GM23338 (cell line): ENCODE data around the gene PRM3. TPM values are rescaled to one million over a fixed set of nuclear protein-coding genes. Genes with fewer than 3 reads are reported as not detected.

ENCODE experiments used
- ATAC-seq: fragments of 200-7000 bp; cut with Tn5 transposase; 3 replicates; pipeline ENCODE4 v1.9.1; 2020
- DNase-seq: peaks from one replicate; pipeline ENCODE4 v3.0.0-alpha.2; 2015; ENCODE audit warnings: low spot score
- H2AFZ ChIP-seq: fragments of 200-600 bp; sonication (generic); 2 replicates; pipeline ENCODE4 v1.8.0; 2016; ENCODE audit warnings: antibody characterized with exemption, mild to moderate bottlenecking, moderate library complexity
- H3F3A ChIP-seq: fragments of 200-600 bp; sonication (generic); replicated peaks from 2 replicates; pipeline ENCODE4 v1.8.0; 2017; ENCODE audit warnings: antibody characterized with exemption, mixed run types, low read depth
- H3K27ac ChIP-seq: fragments of 200-600 bp; sonication (generic); 2 replicates; pipeline ENCODE4 v1.6.1; 2016; ENCODE audit warnings: low read depth
- H3K27me3 ChIP-seq: fragments of 200-600 bp; sonication (generic); 2 replicates; pipeline ENCODE4 v1.8.0; 2016; ENCODE audit warnings: mild to moderate bottlenecking, mixed run types, moderate library complexity; ENCODE audit not compliant: insufficient read depth
- H3K36me3 ChIP-seq: fragments of 200-600 bp; sonication (generic); 2 replicates; pipeline ENCODE4 v1.8.0; 2016; ENCODE audit warnings: mild to moderate bottlenecking; ENCODE audit not compliant: insufficient read depth
- H3K4me1 ChIP-seq: fragments of 200-600 bp; sonication (generic); 2 replicates; pipeline ENCODE4 v1.8.0; 2016; ENCODE audit warnings: mild to moderate bottlenecking, moderate library complexity; ENCODE audit not compliant: insufficient read depth
- H3K4me2 ChIP-seq: fragments of 200-600 bp; sonication (generic); 2 replicates; pipeline ENCODE4 v1.7.1; 2017; ENCODE audit warnings: mixed run types
- H3K4me3 ChIP-seq: fragments of 200-600 bp; sonication (generic); 2 replicates; pipeline ENCODE4 v1.6.1; 2016; ENCODE audit warnings: mixed run types
- H3K79me2 ChIP-seq: fragments of 200-600 bp; sonication (generic); replicated peaks from 2 replicates; pipeline ENCODE4 v1.8.0; 2017; ENCODE audit warnings: mild to moderate bottlenecking; ENCODE audit not compliant: insufficient read depth
- H3K9me2 ChIP-seq: fragments of 200-600 bp; sonication (generic); 2 replicates; pipeline ENCODE4 v1.8.0; 2017; ENCODE audit not compliant: insufficient read depth
- H4K20me1 ChIP-seq: fragments of 200-600 bp; sonication (generic); replicated peaks from 2 replicates; pipeline ENCODE4 v1.8.0; 2017; ENCODE audit warnings: mild to moderate bottlenecking; ENCODE audit not compliant: insufficient read depth
- H3K27ac Mint-ChIP-seq: 2 replicates; pipeline ENCODE4 v1.8.0; 2020; ENCODE audit warnings: inconsistent platforms, mild to moderate bottlenecking, moderate library complexity, mixed read lengths
- H3K27me3 Mint-ChIP-seq: 3 replicates; pipeline ENCODE4 v1.8.0; 2022; ENCODE audit warnings: low read depth, mild to moderate bottlenecking, moderate library complexity, mixed read lengths, inconsistent platforms; ENCODE audit not compliant: insufficient read depth, poor library complexity
- H3K36me3 Mint-ChIP-seq: 3 replicates; pipeline ENCODE4 v1.8.0; 2021; ENCODE audit warnings: low read depth, mild to moderate bottlenecking, inconsistent platforms, moderate library complexity, mixed read lengths
- H3K4me1 Mint-ChIP-seq: 3 replicates; pipeline ENCODE4 v1.8.0; 2020; ENCODE audit warnings: mild to moderate bottlenecking, inconsistent platforms, mixed read lengths
- H3K4me3 Mint-ChIP-seq: 3 replicates; pipeline ENCODE4 v1.8.0; 2021; ENCODE audit warnings: moderate library complexity, mild to moderate bottlenecking, inconsistent platforms, mixed read lengths
- H3K9me3 Mint-ChIP-seq: 3 replicates; pipeline ENCODE4 v1.8.0; 2020; ENCODE audit warnings: moderate library complexity, mild to moderate bottlenecking, inconsistent platforms, mixed read lengths
- CREB1 ChIP-seq: fragments of 250-450 bp; sonication (Bioruptor Pico); IDR thresholded peaks from 2 replicates; pipeline ENCODE4 v1.5.0; 2020; ENCODE audit warnings: low read depth, mild to moderate bottlenecking, moderate library complexity
- EZH2phosphoT487 ChIP-seq: fragments of 200-600 bp; sonication (generic); IDR thresholded peaks from one replicate; pipeline ENCODE4 v1.8.1; 2018; ENCODE audit warnings: antibody characterized with exemption; ENCODE audit not compliant: unreplicated experiment
- NANOG ChIP-seq: IDR thresholded peaks from 2 replicates; pipeline ENCODE4 v1.6.1; 2016; ENCODE audit warnings: antibody characterized with exemption, borderline replicate concordance
- POLR2AphosphoS5 ChIP-seq: IDR thresholded peaks from 2 replicates; pipeline ENCODE4 v1.6.1; 2016; ENCODE audit warnings: antibody characterized with exemption, low read depth
- ZNF331 ChIP-seq: fragments of 250-450 bp; sonication (Bioruptor Pico); IDR thresholded peaks from 2 replicates; pipeline ENCODE4 v1.5.0; 2020; ENCODE audit warnings: low read depth, mild to moderate bottlenecking, moderate library complexity
- polyA plus RNA-seq: library from polyadenylated mRNA; unstranded; fragments of >200 nt; fragmentation: Nextera tagmentation; extraction: Ambion mirVana; gene quantifications from 2 replicates; pipeline ENCODE4 v1.2.1, GENCODE V29; 2016
- total RNA-seq: library from RNA; depleted of rRNA; stranded (reverse); fragments of >200 nt; shearing (Covaris generic); gene quantifications from 2 replicates; pipeline ENCODE4 v1.2.3, GENCODE V29; 2014
- TF ChIP-seq, protein P1 (sequence below): IDR thresholded peaks from one replicate; pipeline ENCODE4 v1.6.1; 2018; ENCODE audit warnings: antibody characterized with exemption; ENCODE audit not compliant: unreplicated experiment
- TF ChIP-seq, protein P2 (sequence below), 2 experiments: fragments of 200-600 bp in 1 of 2; sonication (generic) in 1 of 2; conservative IDR thresholded peaks; 2 replicates each; pipeline versions ENCODE4 v1.5.1 to v1.6.1; 2016 to 2017; ENCODE audit warnings: antibody characterized with exemption in 2 of 2, low read depth in 2 of 2, mild to moderate bottlenecking in 2 of 2, moderate library complexity in 1 of 2
- TF ChIP-seq, protein P3 (sequence below): IDR thresholded peaks from 2 replicates; pipeline ENCODE4 v1.6.1; 2016; ENCODE audit warnings: antibody characterized with exemption

Gene PRM3
- total and polyA plus RNA-seq, 2 experiments from 2014 or later: not detected

DNA sequence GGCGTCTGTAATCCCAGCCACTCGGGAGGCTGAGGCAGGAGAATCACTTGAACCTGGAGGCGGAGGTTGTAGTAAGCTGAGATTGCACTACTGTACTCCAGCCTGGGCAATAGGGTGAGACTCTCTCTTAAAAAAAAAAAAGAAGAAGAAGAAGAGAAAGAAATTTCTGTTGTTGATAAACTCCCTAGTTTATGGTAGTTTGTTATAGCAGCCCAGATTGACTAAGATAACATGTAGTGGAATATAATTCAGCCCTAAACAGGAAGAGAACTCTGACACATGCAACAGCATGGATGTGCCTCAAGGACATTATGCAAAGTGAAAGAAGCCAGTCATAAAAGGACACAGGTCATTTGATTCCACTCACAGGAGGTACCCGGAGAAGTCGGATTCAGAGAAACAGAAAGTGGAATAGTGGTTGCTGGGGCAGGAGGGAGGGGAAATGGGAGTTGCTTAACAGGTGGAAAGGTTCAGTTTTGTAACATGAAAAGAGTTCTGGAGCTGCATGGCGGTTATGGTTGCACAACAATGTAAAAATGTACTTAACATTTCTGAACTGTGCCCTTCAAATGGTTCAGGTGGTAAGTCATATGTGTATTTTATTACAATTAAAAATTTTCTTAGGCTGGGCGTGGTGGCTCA is 33.7 kb upstream of the PRM3 start (continued):
- TF ChIP-seq, protein P1, sequence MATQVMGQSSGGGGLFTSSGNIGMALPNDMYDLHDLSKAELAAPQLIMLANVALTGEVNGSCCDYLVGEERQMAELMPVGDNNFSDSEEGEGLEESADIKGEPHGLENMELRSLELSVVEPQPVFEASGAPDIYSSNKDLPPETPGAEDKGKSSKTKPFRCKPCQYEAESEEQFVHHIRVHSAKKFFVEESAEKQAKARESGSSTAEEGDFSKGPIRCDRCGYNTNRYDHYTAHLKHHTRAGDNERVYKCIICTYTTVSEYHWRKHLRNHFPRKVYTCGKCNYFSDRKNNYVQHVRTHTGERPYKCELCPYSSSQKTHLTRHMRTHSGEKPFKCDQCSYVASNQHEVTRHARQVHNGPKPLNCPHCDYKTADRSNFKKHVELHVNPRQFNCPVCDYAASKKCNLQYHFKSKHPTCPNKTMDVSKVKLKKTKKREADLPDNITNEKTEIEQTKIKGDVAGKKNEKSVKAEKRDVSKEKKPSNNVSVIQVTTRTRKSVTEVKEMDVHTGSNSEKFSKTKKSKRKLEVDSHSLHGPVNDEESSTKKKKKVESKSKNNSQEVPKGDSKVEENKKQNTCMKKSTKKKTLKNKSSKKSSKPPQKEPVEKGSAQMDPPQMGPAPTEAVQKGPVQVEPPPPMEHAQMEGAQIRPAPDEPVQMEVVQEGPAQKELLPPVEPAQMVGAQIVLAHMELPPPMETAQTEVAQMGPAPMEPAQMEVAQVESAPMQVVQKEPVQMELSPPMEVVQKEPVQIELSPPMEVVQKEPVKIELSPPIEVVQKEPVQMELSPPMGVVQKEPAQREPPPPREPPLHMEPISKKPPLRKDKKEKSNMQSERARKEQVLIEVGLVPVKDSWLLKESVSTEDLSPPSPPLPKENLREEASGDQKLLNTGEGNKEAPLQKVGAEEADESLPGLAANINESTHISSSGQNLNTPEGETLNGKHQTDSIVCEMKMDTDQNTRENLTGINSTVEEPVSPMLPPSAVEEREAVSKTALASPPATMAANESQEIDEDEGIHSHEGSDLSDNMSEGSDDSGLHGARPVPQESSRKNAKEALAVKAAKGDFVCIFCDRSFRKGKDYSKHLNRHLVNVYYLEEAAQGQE: no peak
- TF ChIP-seq NANOG (no peak), POLR2AphosphoS5 (no peak), ZNF331 (CRISPR knock-in tag) (no peak), EZH2phosphoT487 (no peak)
- TF ChIP-seq, protein P2, sequence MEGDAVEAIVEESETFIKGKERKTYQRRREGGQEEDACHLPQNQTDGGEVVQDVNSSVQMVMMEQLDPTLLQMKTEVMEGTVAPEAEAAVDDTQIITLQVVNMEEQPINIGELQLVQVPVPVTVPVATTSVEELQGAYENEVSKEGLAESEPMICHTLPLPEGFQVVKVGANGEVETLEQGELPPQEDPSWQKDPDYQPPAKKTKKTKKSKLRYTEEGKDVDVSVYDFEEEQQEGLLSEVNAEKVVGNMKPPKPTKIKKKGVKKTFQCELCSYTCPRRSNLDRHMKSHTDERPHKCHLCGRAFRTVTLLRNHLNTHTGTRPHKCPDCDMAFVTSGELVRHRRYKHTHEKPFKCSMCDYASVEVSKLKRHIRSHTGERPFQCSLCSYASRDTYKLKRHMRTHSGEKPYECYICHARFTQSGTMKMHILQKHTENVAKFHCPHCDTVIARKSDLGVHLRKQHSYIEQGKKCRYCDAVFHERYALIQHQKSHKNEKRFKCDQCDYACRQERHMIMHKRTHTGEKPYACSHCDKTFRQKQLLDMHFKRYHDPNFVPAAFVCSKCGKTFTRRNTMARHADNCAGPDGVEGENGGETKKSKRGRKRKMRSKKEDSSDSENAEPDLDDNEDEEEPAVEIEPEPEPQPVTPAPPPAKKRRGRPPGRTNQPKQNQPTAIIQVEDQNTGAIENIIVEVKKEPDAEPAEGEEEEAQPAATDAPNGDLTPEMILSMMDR (conservative IDR thresholded peaks at IDR 0.05; ENCODE audit: low read depth in 2 of 2): no peak
- TF ChIP-seq, protein P3, sequence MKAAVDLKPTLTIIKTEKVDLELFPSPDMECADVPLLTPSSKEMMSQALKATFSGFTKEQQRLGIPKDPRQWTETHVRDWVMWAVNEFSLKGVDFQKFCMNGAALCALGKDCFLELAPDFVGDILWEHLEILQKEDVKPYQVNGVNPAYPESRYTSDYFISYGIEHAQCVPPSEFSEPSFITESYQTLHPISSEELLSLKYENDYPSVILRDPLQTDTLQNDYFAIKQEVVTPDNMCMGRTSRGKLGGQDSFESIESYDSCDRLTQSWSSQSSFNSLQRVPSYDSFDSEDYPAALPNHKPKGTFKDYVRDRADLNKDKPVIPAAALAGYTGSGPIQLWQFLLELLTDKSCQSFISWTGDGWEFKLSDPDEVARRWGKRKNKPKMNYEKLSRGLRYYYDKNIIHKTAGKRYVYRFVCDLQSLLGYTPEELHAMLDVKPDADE: no peak

DNA sequence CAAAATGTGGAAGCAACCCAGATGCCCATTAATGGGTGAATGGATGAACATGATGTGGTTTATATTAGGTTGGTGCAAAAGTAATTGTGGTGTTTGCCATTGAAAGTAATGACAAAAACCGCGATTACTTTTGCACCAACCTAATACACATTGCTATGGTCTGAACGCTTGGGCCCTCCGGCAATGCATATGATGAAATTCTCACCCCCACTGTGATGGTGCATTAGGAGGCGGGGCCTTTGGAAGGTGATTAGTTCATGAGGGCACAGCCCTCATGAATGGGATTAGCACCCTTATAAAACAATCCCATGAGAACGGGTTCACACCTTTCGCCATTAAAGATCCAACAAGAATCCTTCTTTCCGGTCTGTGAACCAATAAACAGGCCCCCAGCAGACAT is 33.0 kb upstream of the PRM3 start:
- Histone ChIP-seq H2AFZ (no peak overlapping the region), H3K4me3 (no peak overlapping the region), H3K27me3 (no peaks in the 10 kb centered on the region), H3K36me3 (no peaks in the 10 kb centered on the region; the same call in 1 of the 2 replicates), H4K20me1 (no peaks in the 10 kb centered on the region), H3K4me2 (no peak overlapping the region), H3K9me2 (no peaks in the 10 kb centered on the region; the same call in 1 of the 2 replicates), H3K4me1 (peaks cover 12% of the 10 kb centered on the region; the same call in 1 of the 2 replicates), H3K27ac (no peak overlapping the region), H3F3A (0 out of 2 replicates have a peak, but pooled peaks cover 2% of the 10 kb centered on the region), H3K79me2 (no peaks in the 10 kb centered on the region)
- H3K4me1 Mint-ChIP-seq: peaks cover 13% of the 10 kb centered on the region
- H3K36me3 Mint-ChIP-seq: no peaks in the 10 kb centered on the region; the same call in 2 of the 3 replicates
- no peak for DNase-seq
- ATAC-seq: no peak
- no peak overlapping the region for H3K27ac Mint-ChIP-seq
- H3K4me3 Mint-ChIP-seq: no peak overlapping the region
- H3K27me3 Mint-ChIP-seq: peaks cover 6% of the 10 kb centered on the region
- no peak for TF ChIP-seq CREB1 (CRISPR knock-in tag)
- 0 out of 3 replicates have a peak, but pooled peaks cover 2% of the 10 kb centered on the region for H3K9me3 Mint-ChIP-seq
